ENCODE measurements around the gene AKTIP. TPM values are rescaled to one million over a fixed set of nuclear protein-coding genes. Genes with fewer than 3 reads are reported as not detected.
"Not testable (repeated sequence)": the region's sequence is repeated elsewhere in the genome, so short reads cannot be mapped to it uniquely, and the experiment has no call there.

The AKTIP gene
- total RNA-seq: 19.0 and 22.6 TPM in 2 replicates

DNA sequence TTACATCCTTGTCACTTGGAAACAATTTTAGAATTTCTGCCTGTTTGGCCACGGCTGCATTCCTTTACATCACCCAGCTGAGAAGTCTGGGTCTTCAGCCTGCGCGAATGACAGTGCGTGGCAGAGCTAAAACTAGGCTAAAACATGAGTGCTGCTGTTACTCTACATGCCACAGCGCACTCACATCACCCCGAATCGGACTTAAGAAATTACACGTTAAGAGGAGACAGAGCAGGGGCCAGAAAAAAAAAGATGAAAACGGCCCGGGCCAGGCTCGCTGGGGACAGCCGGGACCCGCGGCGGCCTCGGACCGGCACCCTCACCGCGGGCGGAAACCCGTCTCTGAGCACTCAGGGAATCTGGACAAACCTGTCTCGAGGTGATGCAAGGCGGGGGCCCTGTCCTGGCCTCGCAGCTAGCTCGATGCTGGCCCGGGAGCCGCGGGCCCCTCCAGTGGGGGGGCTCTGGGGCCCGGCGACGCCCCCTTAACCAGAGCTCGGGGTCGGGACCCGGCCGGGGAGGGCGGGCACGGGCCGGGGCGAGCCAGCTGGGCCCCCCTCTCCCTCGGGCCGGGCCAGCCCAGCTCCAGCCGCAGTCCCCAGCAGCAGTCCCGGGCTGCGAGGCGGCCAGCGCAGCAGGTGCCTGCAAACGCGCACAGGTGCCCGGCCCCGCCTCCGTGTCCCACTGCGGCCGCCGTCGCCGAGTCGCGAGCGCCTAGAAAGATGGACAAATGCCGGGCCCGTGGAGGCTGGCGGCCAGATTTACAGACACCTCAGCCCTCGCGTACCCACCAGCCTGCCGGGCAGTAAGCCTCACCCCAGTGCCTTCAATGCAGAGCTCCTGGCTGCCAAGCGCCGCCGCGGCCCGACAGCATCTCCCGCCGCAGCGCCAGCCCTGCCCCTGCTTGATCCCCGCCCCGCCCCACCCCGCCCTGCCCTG lies at the start of gene AKTIP:
TSS of gene AKTIP (minus strand) at position 879 of the 939 bp plus-strand sequence. CDS start 2,950 bp downstream, outside the sequence.
- peak in 1 of 2 donors; percentile 24 for DNase-seq (ENCODE audit: low read depth in 2 of 2)

DNA sequence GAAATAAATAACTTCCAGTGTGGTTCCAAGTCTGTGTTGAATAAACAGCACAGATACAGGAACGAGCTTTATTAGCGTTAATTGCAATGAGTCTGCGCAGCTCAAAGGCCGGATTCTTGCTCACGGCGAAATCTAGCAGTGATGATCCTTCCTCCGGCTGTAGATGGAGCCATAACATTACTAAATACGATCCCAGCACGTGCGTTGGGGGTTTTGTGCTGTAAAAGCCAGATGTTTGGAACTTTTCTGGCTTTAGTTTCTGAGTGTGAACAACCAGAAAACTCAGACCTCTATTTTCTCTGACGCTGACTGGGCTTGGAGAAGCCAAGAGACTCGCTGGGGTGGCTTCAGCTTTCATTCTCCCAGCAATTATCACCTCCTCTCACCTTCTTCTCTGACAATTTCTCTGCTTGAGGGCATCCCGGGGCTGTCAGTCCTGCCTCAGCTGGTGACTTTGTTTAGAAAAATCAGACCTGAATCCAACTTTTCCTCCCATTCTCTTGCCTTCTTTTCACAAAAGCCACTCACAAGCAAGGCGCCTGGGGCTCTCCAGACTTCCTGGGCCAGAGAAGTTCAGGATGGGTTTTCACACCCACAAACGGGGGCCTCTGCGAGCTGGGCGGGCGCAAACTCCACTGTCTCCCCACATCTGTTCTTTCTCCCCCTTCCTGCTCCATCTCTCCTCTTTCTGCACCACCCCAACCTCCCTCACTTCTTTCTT lies 47.1 kb upstream of the AKTIP start:
- DNase-seq (ENCODE audit: low read depth in 2 of 2): peak; percentile 76 to 80

DNA sequence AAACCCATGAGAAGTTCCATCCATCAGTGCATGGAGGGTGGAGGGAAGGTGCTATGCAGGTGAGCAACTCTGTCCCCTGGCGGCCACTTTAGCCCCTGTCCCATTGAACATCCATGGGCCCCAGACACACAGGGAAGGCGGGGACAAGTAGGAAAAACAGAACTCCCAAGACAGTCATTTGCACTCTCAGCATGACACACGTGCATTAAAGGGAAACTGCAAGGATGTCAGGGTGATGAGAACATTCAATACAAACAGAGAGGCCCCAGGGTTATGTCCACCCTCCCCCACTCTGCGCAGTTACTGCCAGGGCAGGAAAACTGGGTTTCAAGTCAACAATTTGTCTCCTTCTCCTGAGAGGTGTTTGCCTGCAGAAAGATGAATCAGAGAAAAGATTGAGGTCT lies 44.0 kb upstream of the AKTIP start:
- DNase-seq (ENCODE audit: low read depth in 2 of 2): peak in 1 of 2 donors; percentile 49

DNA sequence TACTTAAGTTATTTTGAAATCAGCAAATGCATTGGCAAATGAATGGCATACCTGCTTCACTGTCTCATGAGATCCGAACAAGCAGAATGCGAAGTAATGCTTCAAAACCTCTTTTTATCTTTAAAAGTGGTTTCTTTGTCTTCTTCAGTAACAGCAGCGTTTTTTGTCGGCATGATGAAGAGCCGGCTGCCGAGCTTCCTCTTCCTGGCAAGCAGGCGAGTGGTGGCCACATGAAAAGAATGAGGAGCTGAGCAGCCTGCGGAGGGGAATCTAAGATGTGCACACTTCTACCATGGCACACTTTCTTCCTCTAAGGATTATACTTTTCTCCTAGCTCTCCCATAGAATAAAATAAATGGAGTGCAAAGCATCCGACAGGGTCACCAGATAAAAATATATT lies 42.4 kb upstream of the AKTIP start:
- DNase-seq (ENCODE audit: low read depth in 2 of 2): no peak

DNA sequence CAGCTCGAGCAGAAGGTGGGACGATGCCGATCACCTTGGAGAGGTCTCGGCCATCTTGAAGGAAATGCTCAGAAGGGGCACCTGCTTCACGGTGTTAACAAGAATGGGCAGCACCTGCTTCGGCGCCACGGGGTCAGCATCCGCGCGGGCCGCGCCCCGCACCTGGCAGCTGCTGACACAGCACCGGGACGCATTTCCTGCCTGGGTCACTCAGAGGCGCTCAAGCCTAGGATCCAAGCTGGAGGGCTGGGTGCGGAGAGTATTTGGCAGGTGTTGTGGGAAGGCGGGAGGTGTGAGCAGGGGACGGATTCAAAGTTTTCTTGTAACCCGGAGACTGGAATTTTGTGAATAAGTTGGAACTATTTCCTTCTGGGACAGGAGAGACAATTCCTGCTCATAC lies 39.3 kb upstream of the AKTIP start:
- no peak for DNase-seq (ENCODE audit: low read depth in 2 of 2)

DNA sequence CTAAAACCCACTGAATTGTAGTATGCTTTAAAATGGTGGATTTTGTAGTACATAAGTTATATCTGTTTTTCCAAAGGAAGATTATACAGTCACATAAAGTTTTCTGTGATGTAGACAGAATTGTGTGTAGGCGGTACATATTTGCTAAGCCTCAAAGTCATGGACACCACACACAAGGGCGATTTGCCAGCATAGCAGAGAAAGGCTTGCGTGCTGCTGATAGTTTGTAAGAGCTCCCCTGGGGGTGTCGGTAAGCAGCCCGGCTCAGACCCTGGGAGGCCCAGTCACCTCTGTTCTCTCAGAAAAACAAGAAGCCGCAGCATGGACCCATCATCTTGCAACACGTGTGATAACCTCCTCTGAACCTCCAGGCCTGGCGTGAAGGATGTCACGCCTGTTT lies 38.3 kb upstream of the AKTIP start:
- no peak for DNase-seq (ENCODE audit: low read depth in 2 of 2)

DNA sequence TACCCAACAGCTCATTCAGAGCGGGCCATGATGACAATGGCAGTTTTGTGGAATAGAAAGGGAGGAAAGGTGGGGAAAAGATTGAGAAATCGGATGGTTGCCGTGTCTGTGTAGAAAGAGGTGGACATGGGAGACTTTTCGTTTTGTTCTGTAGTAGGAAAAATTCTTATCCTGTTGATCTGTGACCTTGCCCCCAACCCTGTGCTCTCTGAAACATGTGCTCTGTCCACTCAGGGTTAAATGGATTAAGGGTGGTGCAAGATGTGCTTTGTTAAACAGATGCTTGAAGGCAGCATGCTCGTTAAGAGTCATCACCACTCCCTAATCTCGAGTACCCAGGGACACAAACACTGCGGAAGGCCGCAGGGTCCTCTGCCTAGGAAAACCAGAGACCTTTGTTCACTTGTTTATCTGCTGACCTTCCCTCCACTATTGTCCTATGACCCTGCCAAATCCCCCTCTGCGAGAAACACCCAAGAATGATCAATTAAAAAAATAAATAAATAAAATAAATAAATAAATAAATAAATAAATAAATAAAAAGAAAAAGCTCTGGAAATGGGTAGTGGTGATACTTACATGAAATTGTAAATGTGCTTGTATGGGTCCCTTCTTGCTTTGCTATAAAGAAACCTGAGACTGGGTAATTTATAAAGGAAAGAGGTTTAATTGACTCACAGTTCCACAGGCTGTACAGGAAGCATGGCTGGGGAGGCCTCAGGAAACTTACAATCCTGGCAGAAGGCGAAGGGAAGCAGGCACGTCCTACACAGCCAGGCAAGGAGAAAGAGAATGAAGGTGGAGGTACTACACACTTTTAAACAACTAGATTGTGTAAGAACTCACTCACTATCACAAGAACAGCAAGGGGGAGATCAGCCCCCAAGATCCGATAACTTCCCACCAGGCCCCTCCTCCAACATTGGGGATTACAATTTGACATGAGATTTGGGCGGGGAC lies 37.0 kb upstream of the AKTIP start:
- DNase-seq (ENCODE audit: low read depth in 2 of 2): not testable (repeated sequence)

DNA sequence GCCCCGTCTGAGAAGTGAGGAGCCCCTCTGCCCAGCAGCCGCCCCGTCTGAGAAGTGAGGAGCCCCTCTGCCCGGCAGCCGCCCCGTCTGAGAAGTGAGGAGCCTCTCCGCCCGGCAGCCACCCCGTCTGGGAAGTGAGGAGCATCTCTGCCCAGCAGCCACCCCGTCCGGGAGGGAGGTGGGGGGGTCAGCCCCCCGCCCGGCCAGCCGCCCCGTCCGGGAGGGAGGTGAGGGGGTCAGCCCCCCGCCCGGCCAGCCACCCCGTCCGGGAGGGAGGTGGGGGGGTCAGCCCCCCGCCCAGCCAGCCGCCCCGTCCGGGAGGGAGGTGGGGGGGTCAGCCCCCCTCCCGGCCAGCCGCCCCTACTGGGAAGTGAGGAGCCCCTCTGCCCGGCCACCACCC lies 36.3 kb upstream of the AKTIP start:
- DNase-seq (ENCODE audit: low read depth in 2 of 2): not testable (repeated sequence)

DNA sequence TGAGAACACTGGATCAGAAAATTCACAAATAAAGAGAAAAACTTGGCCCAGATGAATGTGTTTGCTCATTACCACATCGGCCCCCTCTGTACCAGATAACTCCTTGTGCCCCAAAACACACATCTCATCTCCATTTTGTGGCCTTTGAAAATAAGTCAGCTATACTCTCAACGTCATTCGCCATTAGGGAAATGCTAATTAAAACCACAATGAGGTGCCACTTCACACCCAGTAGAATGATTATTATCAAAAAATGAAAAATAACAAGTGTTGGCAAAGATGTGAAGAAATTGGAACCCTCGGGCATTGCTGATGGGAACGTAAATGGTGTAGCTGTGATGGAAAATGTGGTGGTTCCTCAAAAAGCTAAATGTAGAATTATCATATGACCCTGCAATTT lies 34.6 kb upstream of the AKTIP start:
- no peak for DNase-seq (ENCODE audit: low read depth in 2 of 2)

DNA sequence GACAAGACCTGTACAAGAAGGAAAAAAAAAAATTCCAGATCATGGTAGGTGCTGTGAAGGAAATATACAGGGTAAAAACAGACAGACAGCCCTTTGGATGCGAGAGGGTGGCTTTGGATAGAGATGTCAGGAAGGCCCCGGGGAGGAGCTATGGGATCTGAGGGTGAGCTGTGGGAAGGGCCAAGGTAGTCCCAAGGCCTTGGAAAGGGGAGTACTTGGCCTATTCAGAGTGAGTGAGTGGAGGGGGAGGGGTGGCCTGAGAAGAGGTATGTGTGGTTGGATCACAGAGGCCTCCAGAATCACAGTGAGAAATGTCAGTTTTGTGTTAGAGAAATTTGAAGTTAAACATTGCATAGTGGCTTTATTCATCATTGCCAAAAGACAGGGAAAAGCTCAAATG lies 31.2 kb upstream of the AKTIP start:
- DNase-seq (ENCODE audit: low read depth in 2 of 2): no peak

DNA sequence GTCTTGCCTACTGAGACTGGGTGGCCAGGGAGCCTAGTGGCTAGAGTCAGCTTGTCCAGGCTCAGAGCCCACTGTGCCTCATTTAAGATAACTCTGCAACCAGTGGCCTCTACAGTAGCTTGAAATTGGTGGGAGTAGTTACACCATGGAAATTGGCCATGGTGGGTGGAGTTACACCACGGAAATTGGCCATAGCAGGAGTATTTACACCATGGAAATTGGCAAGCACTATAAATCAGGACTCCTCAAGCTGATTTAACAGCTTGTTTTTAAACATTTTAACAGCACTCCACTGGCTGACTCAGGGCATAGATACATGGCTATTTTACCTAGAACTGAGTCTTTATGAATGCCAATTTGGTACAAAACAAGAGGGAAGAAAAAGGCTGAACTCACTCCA lies 27.7 kb upstream of the AKTIP start:
- DNase-seq (ENCODE audit: low read depth in 2 of 2): no peak

DNA sequence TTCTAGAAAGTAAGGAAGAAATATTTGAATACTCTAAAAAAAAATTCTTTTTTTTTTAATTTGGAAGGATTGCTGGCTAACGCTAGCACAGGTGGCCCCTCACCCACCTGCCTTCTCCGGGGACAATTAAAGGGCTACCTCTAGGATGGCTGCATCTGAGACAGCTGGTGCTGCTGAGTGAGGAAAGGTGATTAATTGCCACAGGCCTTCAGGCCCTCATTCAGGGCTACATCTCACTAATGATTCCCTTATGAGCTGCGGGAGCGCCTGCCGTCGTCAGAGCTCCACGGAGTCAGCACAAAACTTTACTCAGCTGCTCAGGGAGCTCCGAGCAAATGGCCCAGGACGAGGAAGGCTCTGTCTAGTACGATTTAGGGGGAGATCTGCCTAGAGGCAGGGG lies 27.0 kb upstream of the AKTIP start:
- DNase-seq (ENCODE audit: low read depth in 2 of 2): no peak

DNA sequence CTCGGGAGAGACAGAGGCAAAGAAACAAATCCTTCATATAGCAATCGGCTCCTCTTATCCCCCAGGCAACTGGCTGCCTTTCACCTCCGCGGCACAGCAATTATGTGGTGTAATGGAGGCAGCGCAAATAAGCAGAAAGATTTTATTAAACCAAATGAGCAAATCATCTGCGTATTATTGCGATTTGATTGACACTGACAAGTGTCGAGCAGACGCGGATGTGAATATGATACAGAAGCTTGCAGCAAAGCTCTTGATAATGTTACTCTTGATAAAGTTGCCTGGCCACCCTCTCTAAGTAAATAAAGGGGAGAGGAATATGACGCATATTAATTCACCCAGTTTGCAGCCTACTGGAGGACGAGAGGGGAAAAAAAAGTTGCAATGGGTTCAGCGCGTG lies 26.5 kb upstream of the AKTIP start:
- DNase-seq (ENCODE audit: low read depth in 2 of 2): no peak

DNA sequence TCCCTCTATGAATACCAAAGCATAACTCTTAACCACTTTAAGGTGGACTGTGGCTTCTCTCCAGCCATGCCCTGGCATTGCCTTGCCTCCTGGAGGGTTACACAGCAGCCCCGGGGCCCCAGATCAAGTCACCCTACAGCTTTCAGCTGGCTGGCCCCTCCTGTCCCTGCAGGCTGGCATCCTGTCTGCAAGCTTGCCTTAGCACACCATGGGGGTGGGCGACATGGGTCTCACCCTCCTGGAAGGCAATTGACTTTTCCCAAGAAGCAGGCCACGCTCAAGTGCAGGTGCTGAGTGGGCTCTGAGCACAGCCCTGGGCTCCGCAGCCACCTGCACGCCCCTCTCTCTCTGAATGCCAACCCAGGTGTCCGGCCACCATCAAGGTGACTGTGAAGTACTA lies 25.8 kb upstream of the AKTIP start:
- no peak for DNase-seq (ENCODE audit: low read depth in 2 of 2)

DNA sequence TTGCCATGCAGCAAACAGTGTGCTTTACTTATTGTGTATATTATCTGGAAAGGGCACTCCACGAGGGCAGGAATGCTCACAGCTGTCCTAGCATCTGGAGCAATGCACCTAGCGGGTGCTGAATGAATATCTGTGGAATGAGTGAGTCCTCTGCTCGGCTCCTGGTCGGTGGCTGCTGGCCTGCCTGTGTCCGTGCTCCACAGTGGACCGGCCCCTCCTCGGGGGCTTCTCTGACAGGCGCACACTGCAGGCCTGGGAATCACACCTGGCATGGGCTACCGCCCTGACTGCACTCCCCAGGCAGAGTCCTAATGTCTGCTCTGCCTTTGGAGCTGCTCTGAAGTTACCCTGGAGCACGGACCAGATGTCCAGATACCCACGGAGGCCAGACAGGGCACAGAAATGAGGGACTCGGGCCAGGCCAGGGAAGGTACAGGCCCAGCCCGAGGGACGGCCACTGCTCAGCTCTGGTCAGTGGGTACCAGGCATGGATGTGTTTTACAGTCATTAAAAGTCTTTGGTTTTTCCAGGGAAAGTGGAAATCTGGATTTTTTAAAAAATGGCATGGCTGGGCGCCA lies 21.1 kb upstream of the AKTIP start:
- DNase-seq (ENCODE audit: low read depth in 2 of 2): no peak

DNA sequence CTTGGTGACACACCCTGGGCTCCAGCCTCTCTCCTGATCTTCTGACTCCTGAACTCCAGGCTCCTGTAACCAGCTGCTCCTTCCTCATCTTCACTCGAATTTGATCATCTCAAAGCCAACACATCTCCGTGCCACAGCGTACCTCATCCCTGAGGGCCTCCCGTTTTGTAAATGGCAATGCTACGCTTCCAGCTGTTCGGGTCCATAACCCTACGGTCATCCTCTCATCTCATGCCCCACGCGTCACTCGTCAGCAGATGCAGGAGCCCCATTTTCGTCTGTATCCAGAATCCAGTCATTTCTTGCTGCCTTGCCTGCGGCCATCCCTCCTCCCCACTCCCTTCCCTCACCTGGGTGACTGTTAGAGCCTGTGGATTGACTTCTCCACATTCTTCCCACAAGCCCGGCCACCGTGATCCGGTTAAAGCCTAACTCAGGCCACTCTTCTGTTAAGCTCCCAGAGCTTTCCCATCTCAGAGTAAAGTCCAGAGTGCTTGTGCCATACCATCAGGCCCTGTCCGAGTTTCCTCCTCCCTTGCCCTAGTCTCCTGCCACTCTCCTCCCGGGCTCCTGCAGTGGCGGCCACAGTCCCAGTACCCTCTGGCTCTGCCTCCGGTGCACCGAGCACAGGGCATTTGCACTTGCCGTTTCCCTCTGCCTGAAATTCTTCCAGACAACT lies 20.3 kb upstream of the AKTIP start:
- no peak for DNase-seq (ENCODE audit: low read depth in 2 of 2)

DNA sequence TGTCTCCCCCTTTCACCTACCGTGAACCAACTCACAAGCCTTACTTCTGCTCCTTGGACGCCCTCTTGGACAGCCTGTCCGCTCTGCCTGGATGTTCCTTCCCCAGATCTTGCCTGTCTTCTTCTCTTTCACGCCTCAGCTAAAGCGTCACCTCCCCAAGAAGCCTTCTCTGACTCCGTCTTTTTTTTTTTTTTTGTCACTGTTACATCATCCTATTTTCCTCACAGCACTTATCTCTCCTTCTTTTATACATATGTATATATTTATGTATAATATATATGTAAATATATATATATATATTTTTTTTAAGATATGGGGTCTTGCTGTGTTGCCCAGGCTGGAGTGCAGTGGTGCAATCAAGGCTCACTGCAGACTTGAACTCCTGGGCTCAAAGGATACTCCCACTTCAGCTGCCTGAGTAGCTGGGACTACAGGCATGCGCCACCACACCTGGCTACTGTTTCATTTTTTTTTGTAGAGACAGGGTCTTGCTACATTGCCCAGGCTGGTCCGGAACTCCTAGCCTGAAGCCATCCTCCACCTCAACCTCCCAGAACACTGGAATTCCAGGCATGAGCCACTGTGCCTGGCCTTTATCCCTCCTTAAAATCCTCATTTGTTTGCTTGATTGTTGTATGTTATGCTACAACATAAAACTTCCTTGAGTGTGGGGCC lies 16.5 kb upstream of the AKTIP start:
- no peak for DNase-seq (ENCODE audit: low read depth in 2 of 2)

DNA sequence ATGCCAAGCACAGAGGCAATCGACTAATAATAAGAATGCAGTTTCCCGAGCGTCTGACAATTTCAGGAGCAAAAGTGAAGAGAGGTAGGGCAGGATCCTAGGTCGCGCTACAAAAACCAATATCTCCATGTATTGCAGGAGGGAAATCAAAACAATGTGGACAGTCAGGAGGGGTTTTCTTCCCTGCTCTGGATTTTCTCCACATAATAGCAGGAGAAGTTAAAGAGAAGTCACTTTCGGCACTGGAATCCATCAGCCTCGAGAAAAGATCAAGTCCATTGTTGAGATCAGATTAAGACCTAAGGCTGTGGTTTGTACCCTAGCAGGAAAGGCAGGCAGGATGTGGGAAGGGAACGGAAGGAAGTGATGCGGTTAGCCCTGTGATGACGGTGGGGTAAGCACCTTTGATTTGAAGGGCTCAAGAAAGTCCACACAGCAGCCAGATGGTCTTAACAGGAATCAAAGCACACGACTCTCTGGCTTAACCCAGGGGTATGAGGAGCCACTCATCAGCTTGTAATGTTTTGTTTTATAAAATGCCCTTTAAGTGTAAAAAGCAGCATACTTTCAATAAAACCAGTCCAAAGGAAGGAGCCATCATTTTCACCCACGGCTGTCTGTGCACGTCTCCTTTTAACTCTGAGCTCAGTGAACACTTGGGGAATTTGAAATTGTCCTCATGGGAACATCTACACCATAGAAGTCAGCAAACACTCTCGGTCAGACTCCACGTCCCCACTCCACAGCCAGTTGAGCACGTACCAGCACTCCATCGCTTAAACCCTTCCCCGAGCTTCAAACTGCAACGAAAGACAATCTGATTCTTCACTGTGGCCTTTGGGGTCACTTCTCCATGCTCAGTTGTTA lies 15.8 kb upstream of the AKTIP start:
- peak; percentile 46 to 90 for DNase-seq (ENCODE audit: low read depth in 2 of 2)

DNA sequence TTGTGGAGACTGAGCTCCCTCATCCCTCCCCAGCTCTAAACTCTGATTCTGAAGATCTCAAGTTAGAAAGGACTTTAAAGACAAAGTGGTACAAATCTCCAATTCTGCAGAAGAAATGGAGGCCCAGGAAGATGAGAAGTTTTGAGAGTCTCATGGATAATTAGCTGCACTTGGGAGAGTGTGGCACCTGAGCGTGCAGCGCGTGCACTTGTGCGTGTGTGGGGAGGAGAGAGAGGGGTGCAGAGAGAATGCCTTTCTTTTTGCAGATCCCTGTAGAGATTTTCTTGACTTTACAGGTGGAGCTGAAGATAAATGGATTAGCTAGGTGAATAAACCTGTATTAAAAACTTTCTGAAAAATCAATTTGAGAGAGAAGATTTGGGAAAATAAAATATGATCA lies 14.8 kb upstream of the AKTIP start:
- DNase-seq (ENCODE audit: low read depth in 2 of 2): no peak

All from dermis microvascular lymphatic vessel endothelial cell (primary cell).